Keratinocyte (primary cell): ENCODE results near the gene IGF1.

Experiments used
- CTCF ChIP-seq, 3 experiments: IDR thresholded peaks in 1 of 3; conservative IDR thresholded peaks in 1 of 3; optimal IDR thresholded peaks in 1 of 3; 2 replicates in 2 of 3; 3 replicates in 1 of 3; pipeline versions ENCODE3 to v1.5.1; 2011; ENCODE audit warnings: low read length in 3 of 3, mild to moderate bottlenecking in 3 of 3, moderate library complexity in 2 of 3, control low read depth in 1 of 3, inconsistent platforms in 1 of 3; ENCODE audit not compliant: insufficient read depth in 2 of 3; ENCODE audit errors: extremely low read depth in 1 of 3
- EZH2 ChIP-seq: IDR thresholded peaks from one replicate; pipeline ENCODE4 v1.6.1; 2012; ENCODE audit warnings: inconsistent platforms, mild to moderate bottlenecking, low read length, moderate library complexity

- TF ChIP-seq CTCF (optimal IDR thresholded peaks at IDR 0.05 in 1 of 3, IDR thresholded peaks at IDR 0.05 in 1 of 3, conservative IDR thresholded peaks at IDR 0.05 in 1 of 3; ENCODE audit: extremely low read depth in 1 of 3, insufficient read depth in 2 of 3, low read length in 3 of 3) (no peak), EZH2 (no peak)
Measured at GRCh38 chr12:102379346-102380162, 100.8 kb downstream of the IGF1 start.
